ENCODE results near the gene KLK4.
"Not testable (repeated sequence)": the region's sequence is repeated elsewhere in the genome, so short reads cannot be mapped to it uniquely, and the experiment has no call there.

Gene KLK4

DNA sequence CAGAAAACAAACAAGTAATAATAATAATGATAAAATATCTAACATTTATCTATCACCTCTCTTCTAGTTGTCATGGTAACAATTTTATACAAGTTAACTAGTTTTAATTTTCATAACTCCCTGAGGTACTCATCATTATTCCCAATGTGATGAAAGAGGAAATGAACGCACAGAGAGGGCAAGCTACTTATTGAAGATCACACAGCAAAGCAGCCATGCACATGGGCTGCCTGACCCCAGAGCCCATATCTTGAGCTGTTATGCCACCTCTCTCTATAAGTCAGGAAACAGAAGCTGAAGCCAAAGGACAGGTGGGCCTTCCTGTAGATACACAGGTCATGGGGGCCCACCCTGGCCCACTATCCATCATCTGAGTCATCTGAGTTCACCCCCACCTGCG lies 4.9 kb upstream of the KLK4 start:
- DNase-seq (ENCODE audit: low spot score) (no peak), FAIRE-seq (no peak)

DNA sequence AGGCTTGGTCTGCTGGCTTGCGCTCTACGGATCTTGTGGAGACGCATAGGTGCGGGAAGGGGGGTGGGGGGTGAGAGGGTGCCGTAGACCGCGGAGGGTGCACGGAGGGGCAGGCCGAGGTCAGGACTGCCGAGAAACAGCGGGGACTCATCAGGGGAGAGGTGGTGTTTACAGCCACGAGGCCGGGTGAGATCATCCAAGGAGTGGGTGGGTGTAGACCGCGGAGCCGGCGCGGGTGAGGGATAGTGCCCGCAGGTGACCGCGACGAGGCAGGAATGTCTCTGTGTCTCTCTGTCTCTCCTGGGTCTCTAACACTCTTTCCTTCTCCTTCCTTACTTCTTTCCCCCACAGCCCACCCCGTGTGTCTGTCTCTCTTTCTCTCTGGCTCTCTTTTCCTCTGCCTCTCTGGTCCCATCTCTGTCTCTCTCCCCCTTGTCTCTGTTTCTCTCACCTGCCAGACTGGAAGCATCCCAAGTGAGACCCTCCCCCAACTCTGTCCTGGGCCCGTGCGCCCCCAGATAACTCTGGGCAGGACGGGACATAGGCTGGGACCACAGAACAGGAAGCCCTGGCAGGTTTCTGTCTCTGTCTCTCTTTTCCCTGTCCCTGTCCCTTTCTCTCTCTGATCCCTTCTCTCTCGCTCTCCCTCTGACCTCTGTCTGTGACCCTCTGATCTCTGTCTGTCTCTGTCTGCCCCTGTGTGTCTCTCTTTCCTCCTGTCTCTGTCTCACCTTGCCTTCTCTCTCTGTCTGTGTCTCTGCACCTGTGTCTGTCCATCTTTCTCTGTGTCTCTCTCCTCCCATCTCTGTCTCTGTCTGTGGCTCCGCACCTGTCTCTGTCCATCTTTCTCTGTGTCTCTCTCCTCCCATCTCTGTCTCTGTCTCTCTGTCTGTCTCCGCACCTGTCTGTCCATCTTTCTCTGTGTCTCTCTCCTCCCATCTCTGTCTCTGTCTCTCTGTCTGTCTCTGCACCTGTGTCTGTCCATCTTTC lies 1.8 kb upstream of the KLK4 start:
- FAIRE-seq = no peak
- no peak for DNase-seq (ENCODE audit: low spot score)

DNA sequence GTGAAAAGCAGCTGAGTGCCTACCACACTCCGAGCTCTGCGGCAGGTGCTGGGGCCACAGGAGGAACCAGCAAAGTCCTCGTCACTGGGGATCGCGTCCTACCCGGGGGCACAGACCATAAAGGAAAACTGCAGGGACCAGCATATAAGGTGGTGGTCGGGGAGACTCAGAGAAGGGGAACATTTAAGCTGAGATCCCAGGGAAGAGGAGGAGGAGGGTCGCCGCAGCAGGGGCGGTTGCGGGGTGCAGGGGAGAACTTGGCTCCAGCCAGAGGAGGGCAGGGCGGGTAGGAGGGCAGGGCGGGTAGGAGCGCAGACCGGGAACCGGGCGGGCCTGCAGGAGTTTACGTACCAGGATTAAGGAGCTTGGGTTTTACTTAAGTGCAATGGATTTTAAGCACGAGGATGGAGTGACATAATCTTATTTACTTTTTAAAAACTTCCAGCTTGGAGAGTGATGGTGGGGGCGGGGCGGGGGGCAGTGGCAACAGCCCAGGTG lies 956 bp upstream of the KLK4 start:
- FAIRE-seq (no peak), DNase-seq (ENCODE audit: low spot score) (no peak)

- DNase-seq (ENCODE audit: low spot score) (no peak), FAIRE-seq (no peak)
These were observed 473 bp downstream of the KLK4 start for GRCh38 chr19:50910722-50911121.

GRCh38 chr19:50909240-50910070 lies 1.7 kb downstream of the KLK4 start:
- DNase-seq (ENCODE audit: low spot score) (no peak), FAIRE-seq (no peak)

DNA sequence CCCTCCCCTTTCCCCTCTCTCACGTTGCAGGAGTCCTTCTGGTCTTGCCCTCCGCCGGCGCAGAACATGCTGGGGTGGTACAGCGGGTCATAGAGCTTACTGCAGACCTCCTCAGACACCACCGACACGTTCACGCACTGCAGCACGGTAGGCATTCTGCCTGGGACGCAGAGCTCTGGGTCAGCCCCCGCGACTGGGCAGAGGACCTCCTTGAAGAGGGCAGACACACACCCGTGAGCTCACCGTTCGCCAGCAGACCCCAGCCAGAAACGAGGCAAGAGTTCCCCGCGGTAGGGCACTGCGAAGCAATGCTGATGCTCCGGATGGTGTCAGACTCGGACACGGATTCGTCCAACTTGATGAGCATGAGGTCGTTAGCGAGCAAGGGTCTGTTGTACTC lies 2.9 kb downstream of the KLK4 start:
- no peak for DNase-seq (ENCODE audit: low spot score)
- FAIRE-seq = no peak

- FAIRE-seq (no peak), DNase-seq (ENCODE audit: low spot score) (no peak)
These were observed 5.0 kb downstream of the KLK4 start for GRCh38 chr19:50906217-50906616.

DNA sequence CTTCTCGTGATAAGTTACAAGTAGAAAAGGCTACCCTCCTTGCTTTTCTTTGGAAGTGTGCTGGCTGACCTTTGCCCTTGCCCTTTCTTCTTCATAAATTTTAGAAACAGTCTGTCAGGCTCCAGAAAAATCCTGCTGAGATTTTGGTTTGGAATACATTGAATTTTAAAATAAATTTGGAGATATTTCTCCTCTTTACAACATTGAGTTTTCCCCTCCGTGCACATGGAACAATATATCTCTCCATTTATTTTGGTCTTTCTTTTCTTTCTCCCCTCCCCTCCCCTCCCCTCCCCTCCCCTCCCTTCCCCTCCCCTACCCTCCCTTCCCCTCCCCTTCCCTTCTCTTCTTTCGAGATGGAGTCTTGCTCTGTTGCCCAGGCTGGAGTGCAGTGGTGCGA lies 8.6 kb downstream of the KLK4 start:
- FAIRE-seq = no peak

GRCh38 chr19:50899569-50899968 lies 11.6 kb downstream of the KLK4 start:
- FAIRE-seq (no peak), DNase-seq (ENCODE audit: low spot score) (no peak)

More for the DNA sequence above, 8.6 kb downstream of the KLK4 start:
- DNase-seq (ENCODE audit: low spot score) = no peak

DNA sequence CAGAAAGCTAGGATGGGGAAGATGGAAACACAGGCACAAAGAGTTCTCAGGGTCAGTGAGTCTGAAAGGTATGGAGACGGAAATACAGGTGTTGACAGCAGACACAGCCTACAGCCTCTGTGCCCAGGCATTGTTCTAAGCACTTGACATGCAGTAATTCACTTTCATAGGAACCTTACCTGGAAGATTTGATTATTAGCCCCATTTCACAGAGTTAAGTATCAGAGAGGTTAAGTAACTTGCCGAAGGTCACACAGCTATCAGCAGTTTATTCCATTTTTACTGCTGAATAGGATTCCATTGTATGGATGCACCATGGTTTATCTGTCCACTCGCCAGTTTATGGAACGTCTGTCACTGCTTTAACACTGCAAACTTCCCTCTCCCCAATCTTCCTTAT lies 13.2 kb downstream of the KLK4 start:
- no peak for FAIRE-seq
- no peak for DNase-seq (ENCODE audit: low spot score)

DNA sequence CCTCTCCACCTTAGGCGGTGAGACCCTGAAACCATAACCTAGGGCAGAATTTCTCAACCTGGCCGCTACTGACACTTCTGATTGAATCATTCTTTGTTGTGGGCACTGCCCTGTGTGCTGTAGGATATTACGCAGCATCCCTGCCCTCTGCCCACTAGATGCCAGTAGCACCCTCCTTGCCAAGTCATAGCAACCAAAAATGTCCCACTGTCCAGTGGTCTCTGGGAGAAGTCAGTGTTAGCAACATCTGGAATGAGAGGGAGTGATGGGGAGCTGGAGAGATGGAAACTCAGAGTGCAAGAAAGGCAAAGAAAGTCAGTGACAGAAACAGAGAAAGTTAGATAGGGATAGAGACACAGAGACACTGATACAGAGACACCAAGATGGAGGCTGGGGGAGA lies 13.6 kb downstream of the KLK4 start:
- FAIRE-seq (no peak), DNase-seq (ENCODE audit: low spot score) (no peak)

- DNase-seq (ENCODE audit: low spot score) (no peak), FAIRE-seq (no peak)
These were observed 14.0 kb downstream of the KLK4 start for GRCh38 chr19:50897191-50897607.

DNA sequence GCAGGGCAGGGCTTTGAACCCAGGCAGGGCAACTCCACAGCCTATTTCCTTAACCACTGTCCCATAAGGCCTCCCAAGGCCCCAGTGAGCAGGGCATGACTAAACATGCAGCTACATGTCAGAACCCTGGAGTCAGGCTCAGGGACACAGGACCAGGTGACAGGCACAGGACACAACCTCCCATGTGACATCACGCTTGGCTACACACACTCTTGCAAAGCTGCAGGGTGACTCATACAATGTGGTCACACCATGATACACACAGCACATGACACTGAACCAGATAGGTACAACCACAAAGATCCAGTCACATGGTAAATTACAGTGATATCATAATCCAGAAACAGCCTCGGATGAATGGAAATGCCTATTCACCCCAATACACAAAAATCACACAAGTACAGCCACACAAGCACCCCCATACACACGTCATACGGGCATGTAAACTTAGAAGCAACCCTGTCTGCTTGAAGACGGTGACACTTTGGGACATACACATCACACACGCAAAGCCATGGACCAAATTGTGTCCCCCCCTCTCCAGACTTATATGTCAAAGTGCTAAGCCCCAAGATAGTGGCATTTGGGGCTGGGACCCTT lies 14.5 kb downstream of the KLK4 start:
- DNase-seq (ENCODE audit: low spot score) = peak; percentile 77
- peak; percentile 67 for FAIRE-seq

DNA sequence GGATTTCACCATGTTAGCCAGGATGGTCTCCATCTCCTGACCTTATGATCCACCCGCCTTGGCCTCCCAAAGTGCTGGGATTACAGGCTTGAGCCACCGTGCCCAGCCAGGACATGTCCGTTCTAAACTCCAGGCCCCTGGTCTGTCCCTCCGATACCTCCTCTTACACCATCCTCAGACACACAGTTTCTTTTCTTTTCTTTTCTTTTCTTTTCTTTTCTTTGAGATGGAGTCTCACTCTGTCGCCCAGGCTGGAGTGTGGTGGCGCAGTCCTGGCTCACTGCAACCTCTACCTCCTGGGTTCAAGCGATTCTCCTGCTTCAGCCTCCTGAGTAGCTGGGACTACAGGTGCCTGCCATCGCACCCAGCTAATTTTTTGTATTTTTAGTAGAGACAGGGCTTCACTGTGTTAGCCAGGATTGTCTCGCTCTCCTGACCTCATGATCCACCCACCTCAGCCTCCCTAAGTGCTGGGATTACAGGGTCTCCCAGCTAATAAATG lies 15.1 kb downstream of the KLK4 start:
- not testable (repeated sequence) for DNase-seq (ENCODE audit: low spot score); FAIRE-seq

GRCh38 chr19:50894478-50895356 lies 16.5 kb downstream of the KLK4 start:
- no peak for FAIRE-seq
- DNase-seq (ENCODE audit: low spot score) = no peak

DNA sequence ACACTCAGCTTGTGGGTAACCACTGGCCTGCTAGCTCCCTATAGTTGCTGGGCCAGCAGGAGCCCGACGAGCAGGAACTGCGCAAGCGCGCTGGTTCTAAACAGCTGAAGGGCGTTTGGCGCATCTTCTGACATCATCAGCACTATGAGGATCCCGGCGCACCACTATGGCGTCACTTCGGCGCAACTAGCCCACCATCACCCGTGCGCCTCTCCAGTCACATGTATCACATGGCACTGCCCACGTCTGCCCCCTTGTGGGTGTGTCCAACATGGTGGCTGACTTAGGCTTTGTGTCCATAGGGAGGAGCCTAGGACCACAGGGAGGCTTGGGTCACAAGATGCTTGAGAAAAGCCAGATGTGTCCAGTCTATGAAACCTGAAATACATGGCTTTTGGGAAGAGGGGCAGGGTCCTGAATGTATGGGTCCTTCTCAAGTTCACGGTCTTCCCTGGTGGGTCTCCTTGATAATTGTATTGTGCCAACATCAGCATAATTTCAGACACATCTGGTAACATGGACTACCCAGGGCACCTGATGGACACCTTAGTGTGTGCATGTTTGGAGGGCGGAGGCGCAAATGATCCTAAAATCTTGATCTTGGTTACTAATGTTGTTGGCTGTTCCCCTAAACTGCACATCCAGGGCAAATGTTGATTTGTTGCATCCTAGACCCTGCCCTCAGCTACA lies 18.0 kb downstream of the KLK4 start:
- FAIRE-seq (no peak), DNase-seq (ENCODE audit: low spot score) (no peak)

GRCh38 chr19:50891253-50891625 lies 20.0 kb downstream of the KLK4 start:
- FAIRE-seq = no peak
- DNase-seq (ENCODE audit: low spot score) = no peak

DNA sequence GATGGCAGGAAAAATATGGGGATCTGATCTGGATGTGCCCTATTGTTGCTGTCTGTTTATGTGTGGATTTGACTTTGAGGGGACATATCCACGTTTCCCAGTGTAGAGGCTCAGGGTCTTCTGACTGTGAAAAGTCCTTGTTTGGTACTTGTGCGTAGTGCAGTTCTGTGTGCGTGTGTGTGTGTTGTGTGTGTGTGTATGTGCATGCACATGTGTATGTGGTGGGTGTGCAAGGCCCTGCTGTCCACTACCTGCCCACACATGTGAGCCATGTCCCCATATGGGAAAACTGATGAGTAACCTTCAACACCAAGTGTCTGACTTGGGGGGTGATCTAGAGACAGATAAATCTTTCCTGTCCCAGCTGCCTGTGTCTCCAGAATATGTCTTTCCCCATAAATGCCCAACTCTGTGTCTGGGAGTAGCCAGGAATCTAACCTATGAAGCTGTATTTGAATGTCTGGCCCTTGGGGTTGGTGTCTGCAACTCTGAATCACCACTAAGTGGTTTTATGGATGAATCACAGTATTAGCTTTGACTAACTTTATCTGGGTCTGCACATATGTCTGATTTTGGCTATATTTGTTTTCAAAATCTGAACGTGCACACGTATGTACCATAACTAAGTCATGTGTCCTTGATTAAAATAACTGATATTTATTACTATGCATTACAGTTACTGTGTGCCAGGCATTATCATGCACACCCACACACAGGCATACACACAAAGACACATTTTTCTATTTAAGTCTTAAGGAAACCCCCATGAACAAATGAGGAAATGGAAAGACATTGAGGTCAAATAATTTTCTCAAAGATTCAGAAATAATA lies 20.6 kb downstream of the KLK4 start:
- FAIRE-seq (peak; percentile 44), DNase-seq (ENCODE audit: low spot score) (peak; percentile 29)

- no peak for DNase-seq (ENCODE audit: low spot score)
- FAIRE-seq = no peak
These were observed 21.6 kb downstream of the KLK4 start for GRCh38 chr19:50889638-50890037.

Data from RCC 7860 (cell line).